Middle frontal gyrus (tissue), 1 donor: Measurements from ENCODE around the gene ANKMY1.

Source experiments
- DNase-seq: peaks from one replicate; pipeline ENCODE4 v3.0.0-alpha.2; 2015; ENCODE audit warnings: low spot score; ENCODE audit errors: extremely low spot score

ANKMY1 gene

GRCh38 chr2:240594511-240595380, 37.0 kb upstream of the ANKMY1 start:
- DNase-seq, result no peak

DNA sequence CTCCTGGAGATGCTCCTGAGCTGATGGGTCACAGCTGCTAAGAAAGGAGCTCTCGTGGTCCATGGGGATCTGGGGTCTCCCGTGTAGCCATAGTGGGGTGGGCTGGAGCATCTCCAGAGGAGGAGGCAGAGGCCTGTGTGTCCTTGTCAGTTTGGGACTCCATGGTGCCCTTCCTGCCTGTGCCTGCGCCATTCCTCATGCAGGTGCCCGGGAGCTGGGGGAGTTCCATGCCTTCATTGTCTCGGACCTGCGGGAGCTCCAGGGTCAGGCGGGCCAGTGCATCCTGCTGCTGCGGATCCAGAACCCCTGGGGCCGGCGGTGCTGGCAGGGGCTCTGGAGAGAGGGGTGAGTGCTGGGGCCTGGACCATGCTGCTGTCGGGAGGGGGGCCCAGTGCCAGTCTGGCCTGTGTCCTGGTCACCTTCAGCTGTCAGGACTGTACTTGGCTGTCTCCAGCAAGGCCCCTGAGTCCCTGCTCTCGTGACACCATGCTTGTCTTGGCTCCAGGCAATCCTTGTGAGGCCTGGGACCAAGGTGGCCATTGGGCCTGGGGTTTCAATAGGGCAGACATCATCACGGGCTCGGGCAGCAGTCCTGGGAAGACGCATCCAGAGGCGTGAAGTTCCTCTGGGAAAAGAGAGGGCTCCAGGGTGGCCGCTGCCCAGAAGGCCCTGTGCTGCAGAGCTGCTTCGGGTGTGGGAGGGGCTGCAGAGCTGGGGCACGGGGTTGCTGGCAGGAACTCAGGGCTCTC, 36.1 kb upstream of the ANKMY1 start:
- DNase-seq, result no peak

GRCh38 chr2:240593026-240593702, 35.4 kb upstream of the ANKMY1 start:
- peak; percentile 14 for DNase-seq

DNA sequence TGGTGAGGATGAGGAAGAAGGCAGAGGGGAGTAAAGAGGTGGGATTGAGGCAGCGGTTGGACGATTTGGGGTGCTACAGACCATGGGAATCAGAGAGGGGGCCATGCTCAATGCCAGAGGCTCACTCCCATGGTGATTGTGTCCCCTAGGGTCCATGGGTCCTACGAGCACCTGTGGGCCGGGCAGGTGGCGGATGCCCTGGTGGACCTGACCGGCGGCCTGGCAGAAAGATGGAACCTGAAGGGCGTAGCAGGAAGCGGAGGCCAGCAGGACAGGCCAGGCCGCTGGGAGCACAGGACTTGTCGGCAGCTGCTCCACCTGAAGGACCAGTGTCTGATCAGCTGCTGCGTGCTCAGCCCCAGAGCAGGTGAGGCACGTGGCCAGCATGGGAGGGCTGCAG, 34.0 kb upstream of the ANKMY1 start:
- DNase-seq, result no peak

DNA sequence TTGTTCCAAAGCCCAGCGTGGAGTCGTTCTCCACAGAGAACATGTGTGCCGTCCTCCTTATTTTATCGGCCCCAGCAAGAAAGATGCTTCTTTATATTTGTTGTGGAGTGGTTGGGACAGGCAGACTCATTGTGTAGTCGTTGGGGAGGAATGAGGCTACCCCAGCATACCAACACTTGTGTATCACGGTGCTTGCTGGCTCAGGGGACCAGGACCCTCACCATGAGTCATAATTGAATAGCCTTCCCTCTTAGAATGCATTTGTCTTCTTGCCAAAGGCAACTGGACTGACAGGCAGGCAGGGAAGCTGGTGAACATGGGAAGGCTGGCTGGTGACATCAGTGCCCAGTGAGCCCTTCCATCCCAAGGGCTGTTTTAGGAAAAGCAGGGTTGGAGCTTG, 33.4 kb upstream of the ANKMY1 start:
- DNase-seq, result no peak

GRCh38 chr2:240590681-240591111, 32.9 kb upstream of the ANKMY1 start:
- DNase-seq, result no peak

GRCh38 chr2:240589850-240590525, 32.2 kb upstream of the ANKMY1 start:
- no peak for DNase-seq

- DNase-seq, result no peak
Measured at GRCh38 chr2:240589375-240589774, 31.6 kb upstream of the ANKMY1 start.

DNA sequence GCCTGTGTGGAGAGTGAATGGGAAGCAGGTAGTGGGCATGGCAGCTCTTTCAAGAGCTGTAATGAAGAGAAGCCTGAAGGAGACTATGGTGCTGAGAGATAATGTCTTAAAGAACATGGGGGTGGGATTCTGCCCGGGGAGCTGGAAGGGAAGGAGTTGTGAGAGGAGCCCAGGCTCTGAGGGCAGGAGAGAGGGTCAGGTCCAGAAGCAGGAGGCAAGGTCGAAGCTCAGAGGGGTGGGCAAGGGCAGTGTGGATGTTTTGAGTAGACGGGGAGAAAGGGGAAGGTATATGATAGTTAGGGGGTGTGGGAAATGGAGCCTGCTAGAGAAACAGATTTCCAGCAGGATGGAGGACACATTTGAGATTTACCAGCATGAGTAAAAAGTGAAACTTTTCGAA, 30.9 kb upstream of the ANKMY1 start:
- no peak for DNase-seq

- DNase-seq, result no peak
Measured at GRCh38 chr2:240588006-240588655, 30.3 kb upstream of the ANKMY1 start.

DNA sequence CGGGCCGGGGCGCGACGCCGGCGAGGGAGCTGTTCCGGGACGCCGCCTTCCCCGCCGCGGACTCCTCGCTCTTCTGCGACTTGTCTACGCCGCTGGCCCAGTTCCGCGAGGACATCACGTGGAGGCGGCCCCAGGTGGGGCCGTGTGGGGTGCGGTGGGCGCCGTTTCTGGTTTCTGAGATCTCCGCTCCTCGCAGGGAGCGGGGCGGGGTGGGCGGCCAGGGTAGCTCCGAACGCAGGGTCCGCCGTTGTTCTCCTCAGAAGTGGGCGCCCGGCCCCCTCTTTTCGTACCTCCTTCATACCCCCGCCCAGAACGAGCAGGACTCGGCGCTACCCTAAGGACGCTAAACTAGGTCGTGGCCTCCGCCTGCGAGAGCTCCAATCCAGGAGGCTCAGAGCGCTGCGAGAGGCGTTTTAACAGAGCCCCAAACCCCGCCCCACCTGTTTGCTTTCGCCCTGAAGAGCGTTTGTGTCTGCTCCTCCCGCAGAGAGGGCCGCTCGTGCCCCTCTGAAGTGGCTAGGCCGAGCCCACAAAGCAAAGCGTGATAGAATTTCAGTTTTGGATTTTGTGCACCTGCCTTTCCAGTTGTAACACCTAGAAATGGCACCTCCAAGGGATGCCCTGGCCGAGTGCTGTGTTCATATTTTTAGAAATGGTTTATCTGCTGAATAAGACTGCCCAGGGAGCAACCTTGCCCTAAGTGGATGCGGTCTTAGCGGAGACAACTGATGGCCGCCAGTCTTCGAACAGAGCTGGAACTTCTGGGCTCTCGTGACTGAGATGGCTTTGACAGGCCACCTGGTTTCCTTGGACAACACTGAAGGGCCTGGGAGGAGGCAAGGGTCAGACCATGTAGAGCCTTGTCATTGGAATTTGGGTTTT, 29.4 kb upstream of the ANKMY1 start:
- DNase-seq, result no peak

- DNase-seq, result peak; percentile 98
Measured at GRCh38 chr2:240586198-240586918, 28.6 kb upstream of the ANKMY1 start, which contains the start of gene CAPN10. TSS of gene CAPN10 (plus strand) at chr2:240586734. CDS start at chr2:240586912, 178 bp downstream.

DNA sequence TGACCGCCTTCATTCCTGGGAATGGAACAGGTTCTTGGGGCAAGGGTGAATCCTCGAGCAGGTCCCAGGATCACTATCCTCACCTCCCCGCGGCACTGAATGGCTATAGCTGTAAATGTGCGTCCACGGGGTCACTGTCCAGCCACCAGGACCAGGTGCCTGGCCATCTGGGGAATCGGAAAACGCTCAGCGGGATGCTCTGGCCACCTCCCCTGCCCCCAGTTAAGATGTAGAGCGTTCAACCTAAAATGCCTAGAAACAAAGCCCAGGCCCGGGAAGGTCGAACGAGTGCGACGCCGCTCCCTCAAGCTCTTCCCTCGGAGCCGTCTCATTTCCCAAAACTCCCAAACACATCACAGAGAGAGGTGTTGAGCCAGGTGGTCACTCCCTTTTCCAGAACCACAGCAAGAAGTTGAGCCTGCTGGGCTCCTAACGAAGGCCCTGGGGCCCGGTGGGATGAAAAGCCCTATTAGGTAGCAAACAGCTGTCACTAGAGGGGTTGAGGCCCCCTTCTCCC, 28.0 kb upstream of the ANKMY1 start:
- DNase-seq, result no peak

GRCh38 chr2:240585101-240585500, 27.3 kb upstream of the ANKMY1 start:
- DNase-seq, result no peak

DNA sequence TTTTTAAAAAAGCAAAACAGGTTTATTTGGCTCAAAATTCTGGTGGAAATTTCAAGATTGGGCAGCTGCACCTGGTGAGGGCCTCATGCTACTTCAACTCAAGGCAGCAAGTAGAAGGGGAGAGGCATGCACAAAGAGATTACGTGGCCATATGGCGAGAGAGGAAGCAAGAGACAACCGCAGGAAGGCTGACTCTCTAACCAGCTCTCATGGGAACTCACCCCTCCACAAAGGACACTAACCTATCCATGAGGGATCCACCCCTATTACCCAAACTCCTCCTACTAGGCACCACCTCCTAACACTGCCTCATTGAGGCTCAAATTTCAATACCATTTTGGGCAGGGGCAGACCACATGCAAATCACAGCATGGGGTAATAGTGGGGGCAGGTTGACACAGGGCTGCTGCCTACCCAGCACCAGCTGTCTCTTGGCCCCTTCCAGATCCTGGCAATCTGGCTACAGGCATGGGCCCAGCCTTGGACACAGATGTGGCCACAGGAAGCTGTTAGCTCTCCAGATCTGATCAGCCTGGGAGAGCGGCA, 26.8 kb upstream of the ANKMY1 start:
- no peak for DNase-seq

DNA sequence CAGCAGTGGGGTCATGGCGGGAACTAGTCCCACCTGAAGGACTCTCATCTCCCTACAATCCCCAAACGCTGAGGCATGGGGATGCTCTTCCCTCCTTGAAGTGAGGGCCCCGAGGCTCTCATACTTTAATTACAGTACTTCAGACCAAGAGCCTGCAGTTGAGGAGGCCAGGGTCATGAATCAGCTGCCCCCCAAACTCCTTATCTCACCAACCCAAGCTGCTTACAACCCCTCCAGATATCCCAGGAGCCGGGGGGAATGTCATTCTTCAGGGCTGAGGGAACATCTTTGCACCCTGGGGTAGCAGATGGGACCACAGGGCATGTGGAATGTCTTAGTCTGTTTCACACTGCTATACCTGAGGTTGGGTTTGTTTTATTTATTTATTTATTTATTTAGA, 26.0 kb upstream of the ANKMY1 start:
- no peak for DNase-seq

DNA sequence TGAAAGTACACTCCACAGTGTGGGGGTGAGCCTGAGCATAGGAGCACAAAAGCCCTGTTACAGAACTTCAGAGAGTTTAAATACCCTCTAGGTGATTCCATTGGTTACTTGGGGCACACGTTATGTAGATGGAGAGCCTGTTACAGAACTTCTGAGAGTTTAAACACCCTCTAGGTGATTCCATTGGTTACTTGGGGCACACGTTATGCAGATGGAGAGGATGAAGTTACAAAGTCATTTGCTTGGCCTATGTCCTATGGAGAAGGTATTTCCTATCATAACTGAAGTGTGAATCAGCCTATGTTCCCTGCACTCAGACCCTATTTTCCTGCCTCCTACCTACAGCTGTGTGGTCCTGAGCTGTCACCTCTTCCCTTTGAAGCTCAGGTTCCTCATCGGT, 25.0 kb upstream of the ANKMY1 start:
- no peak for DNase-seq

DNA sequence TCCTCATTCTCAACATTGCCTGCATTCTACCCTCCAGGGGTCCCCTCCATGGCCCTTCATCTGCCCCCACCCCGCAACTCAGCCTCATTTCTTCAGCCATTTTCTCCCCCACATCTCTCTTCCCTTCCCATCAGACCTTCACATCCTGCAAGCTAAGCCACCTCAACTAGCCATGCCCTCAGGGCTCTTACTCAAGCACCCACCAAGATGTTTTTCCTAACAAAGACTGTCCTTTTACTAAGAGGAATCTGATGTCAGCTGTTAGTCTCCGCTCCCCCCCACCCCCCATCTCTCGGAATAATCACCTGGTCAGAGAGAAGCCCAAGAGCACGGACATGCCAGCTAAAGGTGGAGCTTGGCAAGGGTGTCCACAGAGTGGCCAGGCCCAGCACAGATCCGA, 24.0 kb upstream of the ANKMY1 start:
- no peak for DNase-seq
